HG03439 (cell line): Measurements from ENCODE around the gene MTMR12.

Experiments
- ATAC-seq: cut with Tn5 transposase; IDR thresholded peaks from one replicate; pipeline ENCODE4 v1.9.1; 2021; ENCODE audit warnings: mild to moderate bottlenecking, moderate library complexity; ENCODE audit not compliant: unreplicated experiment

Gene MTMR12

GRCh38 chr5:32312595-32313332 lies at the start of gene MTMR12:
Gene MTMR12, minus strand, starts transcription at chr5:32312939. Its CDS starts 101 bp downstream, at chr5:32312838.
- peak; percentile 96 for ATAC-seq

- ATAC-seq, result no peak
Measured at GRCh38 chr5:32362527-32362926, 49.8 kb upstream of the MTMR12 start.

GRCh38 chr5:32360906-32361305 lies 48.2 kb upstream of the MTMR12 start:
- no peak for ATAC-seq

- ATAC-seq, result no peak
Measured at GRCh38 chr5:32358611-32359010, 45.9 kb upstream of the MTMR12 start.

- ATAC-seq, result no peak
Measured at GRCh38 chr5:32357658-32358057, 44.9 kb upstream of the MTMR12 start.

GRCh38 chr5:32355686-32356085 lies 42.9 kb upstream of the MTMR12 start:
- no peak for ATAC-seq

- ATAC-seq, result no peak
Measured at GRCh38 chr5:32353420-32353819, 40.7 kb upstream of the MTMR12 start.

- no peak for ATAC-seq
Measured at GRCh38 chr5:32352685-32353084, 39.9 kb upstream of the MTMR12 start.

GRCh38 chr5:32346869-32347268 lies 34.1 kb upstream of the MTMR12 start:
- ATAC-seq, result no peak

- ATAC-seq, result no peak
Measured at GRCh38 chr5:32343058-32343672, 30.4 kb upstream of the MTMR12 start.

- ATAC-seq, result no peak
Measured at GRCh38 chr5:32342656-32343055, 29.9 kb upstream of the MTMR12 start.

GRCh38 chr5:32339878-32340277 lies 27.1 kb upstream of the MTMR12 start:
- ATAC-seq, result no peak

GRCh38 chr5:32339198-32339597 lies 26.5 kb upstream of the MTMR12 start:
- ATAC-seq, result no peak

GRCh38 chr5:32332966-32333365 lies 20.2 kb upstream of the MTMR12 start:
- ATAC-seq, result no peak

- ATAC-seq, result no peak
Measured at GRCh38 chr5:32332361-32332760, 19.6 kb upstream of the MTMR12 start.

GRCh38 chr5:32331935-32332274 lies 19.2 kb upstream of the MTMR12 start:
- no peak for ATAC-seq

- ATAC-seq, result no peak
Measured at GRCh38 chr5:32331217-32331934, 18.6 kb upstream of the MTMR12 start.

GRCh38 chr5:32330126-32330971 lies 17.6 kb upstream of the MTMR12 start:
- ATAC-seq, result no peak

- peak; percentile 88 for ATAC-seq
Measured at GRCh38 chr5:32329395-32329834, 16.7 kb upstream of the MTMR12 start.

GRCh38 chr5:32326216-32326772 lies 13.6 kb upstream of the MTMR12 start:
- ATAC-seq, result no peak

GRCh38 chr5:32325616-32326015 lies 12.9 kb upstream of the MTMR12 start:
- no peak for ATAC-seq
